NCI-H2171 (cell line): ENCODE data around the gene TXNDC8.
"Not testable (repeated sequence)": the region's sequence is repeated elsewhere in the genome, so short reads cannot be mapped to it uniquely, and the experiment has no call there.

Experiments
- DNase-seq: peaks from one replicate; lab custom pipeline; 2025; lab: John Stamatoyannopoulos, UW

TXNDC8 gene

DNA sequence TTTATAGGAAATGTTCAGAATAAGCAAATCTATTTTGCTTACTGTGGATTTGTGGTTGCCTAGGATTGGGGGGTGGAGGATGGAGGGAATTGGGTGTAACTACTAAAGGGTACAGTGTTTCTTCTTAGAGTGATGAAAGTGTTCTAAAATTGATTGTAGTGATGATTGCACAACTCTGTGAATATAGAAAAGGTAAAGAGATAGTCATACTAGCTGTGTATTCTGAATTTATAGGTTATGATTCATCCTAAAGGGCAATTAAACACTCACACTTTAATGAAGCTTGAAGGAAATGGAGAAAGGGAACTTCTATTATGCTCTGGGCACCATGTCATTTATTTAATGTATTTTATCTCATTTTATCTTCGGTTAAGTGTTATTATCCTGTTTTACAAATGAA lies 9.9 kb downstream of the TXNDC8 start:
- DNase-seq: no peak

DNA sequence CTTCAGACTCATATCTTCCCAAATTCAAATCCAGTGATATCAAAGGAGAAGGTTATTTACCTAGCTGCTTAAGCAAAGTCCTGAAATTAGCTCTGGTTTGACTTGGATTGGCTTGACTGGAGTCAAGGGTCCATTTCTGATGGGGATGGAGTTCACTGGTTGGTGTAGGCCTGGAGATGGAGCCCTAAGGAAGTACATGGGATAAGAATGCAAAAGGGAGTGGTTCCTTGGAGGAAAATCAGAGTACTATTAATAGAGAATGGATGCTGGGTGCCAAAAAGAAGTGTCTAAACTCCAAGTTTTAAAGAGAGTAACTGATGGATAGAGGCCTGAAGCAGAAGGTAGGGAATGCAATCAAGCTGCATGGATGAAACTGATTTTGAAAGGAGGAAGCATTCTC lies 13.8 kb downstream of the TXNDC8 start:
- no peak for DNase-seq

DNA sequence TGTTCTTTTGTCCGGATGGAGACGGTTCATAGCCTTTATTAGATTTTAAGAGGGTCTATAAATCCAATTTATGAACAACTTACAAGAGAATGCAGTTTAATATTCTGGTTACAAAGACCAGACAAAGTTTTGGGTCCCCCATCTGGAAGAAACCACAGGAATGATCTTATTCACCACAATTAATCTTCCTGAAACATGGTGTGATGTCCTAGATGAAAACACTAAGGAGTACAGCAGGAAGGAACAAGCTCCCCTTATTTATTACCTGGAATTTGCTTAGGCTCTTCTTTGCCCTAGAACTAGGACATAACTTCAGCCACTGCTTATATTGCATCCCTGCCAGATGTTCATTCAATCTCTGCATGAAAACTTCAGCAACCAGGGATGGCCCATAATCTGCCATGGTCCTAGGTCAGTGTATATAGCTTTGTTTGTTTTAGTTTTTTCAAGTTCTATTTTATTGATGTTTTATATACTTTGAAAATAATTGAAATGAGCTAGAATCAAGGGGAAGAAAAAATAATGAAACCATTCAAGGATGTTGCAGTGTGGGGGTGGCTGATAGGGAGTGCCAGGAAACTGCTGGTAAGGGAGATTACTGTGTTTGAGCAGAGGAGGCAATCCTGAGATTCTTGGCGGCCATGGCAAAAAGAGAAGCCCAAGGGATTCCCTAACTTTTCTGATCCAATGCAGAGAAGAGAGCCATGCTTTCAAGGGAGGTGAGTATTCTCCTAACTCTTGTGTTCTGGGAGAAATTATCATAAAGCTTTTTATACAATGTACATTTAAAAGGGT lies 16.8 kb downstream of the TXNDC8 start:
- no peak for DNase-seq

DNA sequence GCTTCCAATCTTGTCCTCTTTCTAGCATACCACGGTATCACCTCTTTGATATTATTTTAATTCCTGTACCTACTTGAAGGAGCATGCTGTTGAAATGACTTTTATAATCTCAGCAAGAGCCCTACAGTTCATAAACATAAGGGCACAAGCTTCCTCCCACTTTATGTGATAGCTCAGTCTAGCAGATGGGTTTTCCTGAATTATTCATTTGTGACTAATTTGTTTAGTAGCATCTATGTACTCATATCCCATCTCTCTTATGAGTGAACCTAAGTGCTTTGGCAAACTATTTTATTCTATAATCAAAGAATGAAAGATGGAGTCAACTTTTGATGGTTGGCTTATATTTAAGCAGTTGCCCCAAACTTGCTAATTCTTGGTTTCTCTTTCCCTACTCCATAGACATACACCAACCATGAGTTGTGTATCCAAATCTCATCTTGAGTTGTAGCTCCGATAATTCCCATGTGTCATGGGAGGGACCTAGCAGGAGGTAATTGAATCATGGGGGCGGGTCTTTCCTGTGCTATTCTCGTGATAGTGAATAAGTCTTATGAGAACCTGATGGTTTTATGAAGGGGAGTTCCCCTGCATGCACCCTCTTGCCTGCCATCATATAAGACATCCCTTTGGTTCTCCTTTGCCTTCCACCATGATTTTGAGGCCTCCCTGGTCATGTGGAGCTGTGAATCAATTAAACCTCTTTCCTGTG lies 17.7 kb downstream of the TXNDC8 start:
- DNase-seq: no peak

DNA sequence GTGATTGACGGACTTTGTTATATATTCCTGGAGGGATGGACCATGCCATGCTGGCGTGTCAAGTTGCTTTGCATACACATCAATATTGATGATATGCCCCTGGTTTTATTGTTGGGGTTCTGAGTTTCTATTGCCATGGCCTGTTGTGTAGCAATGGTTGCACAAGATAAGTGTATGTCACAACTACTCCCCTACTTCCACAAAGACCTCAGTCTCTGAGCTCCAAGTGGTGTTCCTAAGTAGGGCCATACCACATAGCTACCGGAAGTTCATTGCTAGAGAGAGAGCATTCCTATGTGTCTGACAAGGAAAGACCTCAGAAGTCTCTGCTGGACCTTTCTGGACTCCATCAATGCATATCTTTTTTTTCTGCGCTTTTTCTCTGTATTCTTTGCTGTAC lies 19.8 kb downstream of the TXNDC8 start:
- no peak for DNase-seq

DNA sequence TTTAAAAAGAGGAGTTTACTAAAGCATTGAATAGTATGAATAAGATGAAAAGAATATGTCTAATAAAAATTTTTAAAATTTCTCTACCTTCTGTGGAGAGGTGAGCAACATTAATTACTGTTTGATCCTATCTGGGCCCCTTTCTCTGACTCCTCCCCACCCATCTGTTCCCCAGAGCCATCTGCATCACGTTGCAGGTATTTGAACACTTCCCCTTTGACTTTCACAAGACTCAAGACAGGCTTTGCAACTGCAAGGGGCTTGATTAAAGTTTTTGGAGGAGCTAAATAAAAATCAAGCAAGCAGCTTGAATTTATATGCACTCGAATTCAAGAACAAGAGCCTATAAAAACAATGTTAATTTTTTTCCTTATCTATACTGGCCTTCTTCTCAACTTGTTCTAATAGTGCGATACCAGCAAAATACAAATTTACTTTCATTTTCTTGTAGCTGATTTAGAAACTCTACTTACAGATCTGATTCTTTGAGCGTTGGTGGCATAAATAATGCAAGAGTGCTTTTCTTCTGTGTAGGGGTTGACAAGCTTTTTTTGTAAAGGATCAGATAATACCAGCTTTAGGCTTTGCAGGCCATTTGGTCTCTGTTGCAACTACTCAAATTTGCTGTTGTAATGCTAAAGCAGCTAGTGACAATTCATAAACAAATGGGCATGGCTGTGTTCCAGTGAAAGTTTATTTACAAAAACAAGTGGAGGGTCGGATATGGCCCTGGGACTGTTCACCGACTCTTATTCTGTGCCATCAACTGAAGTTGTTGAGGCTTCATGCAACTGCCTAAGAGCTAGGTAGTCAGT lies 21.2 kb downstream of the TXNDC8 start:
- DNase-seq: peak; percentile 54

DNA sequence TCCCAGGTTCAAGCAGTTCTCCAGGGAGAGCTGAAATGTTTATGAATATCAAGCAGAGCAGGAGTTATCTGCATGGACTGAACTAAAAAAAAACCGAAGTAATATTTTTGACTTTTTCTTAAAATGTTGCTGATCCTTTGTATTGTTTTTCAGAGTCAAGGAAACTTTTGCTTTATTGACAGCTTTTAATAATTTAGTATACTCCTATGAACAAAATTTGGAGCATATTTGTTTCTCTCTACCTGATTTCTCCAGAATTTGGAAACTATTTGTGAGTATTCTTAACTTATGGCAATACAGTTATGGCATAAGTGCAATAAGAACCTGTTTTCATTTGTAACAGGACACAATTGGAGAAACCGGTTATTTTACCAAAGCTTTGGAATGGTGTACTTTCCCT lies 25.7 kb downstream of the TXNDC8 start:
- not testable (repeated sequence) for DNase-seq

DNA sequence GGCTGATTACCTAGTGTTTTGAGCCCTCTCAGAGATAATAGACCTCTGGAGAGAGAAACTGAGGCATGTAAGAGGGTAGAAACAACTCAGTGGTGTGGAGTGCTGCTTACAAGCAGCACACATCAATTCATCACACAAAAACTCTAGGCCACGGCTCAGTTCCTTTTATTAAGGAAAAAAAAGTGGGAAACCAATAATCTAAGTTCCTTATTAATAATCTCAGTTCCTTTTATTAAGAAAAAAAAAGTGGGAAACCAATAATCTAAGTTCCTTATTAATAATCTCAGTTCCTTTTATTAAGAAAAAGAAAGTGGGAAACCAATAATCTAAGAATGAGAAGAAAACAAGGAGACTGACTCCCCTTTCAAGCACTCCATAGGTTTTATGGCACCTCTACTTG lies 28.0 kb downstream of the TXNDC8 start:
- no peak for DNase-seq

DNA sequence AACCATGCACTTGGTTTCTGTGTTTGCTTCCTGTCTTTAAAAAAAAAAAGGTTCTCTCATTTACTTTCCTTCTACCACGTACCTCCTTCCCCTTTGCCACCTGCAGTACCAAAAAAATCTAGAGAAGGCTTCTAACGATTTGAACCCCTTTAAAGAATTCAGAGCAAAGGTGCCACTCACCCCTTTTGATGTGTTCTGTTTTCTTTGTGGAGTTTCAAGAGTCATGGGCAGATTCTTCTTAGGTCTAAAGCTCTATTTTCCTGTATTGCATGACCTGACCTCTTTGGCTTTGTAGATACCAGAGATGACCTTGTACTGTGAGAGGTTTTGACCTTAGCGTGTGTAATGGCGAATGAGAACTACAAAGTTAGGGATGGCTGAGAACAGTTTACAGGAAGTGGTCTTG lies 29.0 kb downstream of the TXNDC8 start:
- DNase-seq: no peak

DNA sequence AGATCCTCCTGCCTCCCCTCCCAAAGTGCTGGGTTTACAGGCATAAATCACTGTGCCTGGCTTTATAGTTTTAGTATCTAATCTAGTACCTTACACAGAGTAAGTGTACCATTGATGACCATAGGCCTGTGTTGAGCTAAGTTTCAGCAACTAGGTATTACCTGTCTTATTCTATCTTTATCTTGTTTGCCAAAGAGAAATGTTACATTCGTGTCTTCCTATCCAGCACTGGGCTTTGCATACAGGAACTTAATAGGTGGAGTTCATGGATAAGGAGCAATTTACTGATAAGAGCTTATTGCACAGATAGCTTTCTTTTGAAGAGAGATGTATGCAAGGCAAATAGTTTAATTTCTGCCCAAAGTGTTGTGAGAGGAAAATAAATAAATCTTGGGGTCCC lies 30.5 kb downstream of the TXNDC8 start:
- DNase-seq: no peak

DNA sequence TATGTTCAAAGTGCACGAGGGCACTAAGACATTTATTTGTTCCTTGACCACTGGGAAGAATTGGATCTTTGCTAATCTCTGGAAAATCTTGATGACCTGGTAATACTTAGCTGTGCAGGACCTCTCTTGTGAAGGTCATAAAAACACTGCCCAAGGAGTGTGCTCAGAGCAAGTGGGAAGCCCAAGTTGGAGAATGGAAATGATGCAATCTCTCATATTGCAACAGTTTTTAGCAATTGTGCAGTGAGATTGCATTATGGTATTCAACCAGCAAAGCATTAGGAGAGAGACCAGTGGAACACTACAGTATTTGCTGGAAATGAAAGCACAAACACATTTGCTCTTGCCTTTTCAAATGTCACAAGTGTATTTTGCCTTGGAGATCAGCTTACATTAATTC lies 34.5 kb downstream of the TXNDC8 start:
- no peak for DNase-seq

DNA sequence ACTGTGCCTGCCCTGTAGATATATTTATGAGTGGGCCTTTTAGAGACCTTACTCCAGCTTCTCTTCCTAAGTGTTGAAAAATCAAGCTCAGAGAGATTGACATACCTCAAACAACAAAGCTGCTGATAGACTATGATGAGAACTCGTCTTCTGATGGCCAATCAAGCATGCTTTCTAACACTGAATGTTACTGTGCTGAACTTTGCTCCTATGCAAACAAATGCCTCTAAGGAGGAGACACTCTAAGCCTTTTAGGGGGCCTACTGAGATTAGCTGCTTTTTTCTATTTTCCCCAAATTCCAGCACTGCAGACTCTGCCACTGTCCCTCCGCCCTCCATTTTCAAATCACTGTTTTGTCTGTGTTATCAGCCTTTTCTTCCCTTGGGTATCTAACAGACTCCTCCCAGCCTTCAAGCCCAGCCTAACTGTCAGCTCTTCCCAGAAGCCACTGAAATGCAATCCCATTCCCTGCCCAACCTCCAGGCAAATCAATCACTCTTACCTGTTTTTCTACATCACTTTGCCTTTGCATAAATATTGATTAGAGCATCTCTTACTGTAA lies 39.5 kb downstream of the TXNDC8 start:
- DNase-seq: no peak

DNA sequence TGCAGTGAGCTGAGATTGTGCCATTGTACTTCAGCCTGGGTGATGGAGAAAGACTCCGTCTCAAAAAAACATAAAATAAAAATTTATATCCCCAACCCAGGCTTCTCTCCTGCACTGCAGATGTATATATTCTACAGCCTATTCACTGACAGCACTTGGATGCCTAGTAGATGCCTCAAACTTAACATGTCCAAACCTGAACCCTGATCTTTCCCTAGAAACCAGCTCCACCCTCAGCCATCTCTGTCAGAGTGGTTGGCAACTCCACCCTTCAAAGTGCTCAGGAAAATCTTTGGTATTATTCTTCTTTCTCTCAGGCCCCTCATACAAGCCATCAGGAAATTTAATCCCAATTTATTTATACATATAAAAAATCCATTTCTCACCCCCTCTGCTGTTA lies 44.4 kb downstream of the TXNDC8 start:
- no peak for DNase-seq

DNA sequence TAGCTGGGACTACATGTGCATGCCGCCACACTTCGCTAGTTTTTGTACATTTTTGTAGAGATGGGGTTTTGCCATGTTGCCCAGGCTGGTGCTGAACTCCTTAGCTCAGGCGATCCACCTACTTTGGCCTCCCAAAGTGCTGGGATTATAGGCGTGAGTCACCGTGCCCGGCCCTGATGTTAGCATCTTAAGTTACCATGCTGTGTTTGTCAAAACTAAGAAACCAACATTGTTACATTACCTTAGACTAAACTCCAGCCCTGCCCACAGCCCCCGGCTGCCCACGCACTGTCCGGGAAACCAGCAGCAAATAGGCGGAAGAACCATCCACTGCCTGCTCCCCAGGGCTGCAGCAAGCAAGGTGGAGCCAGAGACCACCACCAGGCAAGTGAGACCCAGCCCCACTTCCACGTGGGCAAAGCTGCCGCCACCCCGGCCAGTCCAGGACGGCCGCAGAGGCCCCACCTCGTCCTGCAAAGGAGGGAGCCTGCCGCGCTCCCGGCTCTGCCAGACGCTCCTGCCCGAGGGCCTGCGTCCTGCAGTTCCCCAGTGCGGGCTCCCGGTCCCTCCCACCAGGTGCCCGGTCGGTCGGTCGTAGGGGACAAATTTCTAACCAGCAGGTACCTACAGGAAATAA lies 45.6 kb downstream of the TXNDC8 start:
- DNase-seq: no peak

DNA sequence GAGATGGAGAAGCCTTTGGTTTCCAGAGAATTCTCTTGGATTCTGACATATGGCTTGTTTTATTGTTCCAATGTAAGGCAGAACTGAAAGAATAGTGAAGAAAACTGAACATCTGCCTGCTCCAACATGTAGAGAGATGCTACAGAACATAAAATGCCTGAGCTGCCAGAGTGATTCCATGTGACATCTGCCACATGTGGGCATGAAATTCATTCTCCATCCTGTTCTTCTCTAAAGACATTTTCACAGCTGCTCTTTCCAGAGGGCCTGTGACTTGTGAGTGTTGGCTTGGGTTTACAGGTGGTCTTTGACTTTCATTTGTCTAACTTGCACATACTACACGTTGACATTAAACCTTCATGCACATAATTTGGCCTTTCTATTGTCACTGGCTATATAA lies 47.7 kb downstream of the TXNDC8 start:
- DNase-seq: peak; percentile 24

DNA sequence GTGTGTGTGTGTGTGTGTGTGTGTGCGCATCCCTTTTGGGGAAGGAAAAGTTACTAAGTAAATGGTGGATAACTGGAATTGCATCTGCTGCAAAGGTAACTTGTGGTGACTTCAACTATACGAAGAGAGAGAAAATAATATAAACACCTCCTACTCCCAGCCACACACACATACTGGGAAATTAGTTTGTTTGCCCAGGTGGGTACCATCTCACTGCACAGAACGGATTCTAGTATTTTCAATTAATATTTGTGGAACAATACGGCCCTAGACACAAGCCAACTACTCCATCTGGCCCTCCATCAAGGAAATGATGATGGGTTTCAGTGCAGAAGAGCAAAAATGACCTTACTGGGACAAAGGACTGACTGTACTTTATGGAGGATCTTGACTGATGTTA lies 49.2 kb downstream of the TXNDC8 start:
- no peak for DNase-seq

DNA sequence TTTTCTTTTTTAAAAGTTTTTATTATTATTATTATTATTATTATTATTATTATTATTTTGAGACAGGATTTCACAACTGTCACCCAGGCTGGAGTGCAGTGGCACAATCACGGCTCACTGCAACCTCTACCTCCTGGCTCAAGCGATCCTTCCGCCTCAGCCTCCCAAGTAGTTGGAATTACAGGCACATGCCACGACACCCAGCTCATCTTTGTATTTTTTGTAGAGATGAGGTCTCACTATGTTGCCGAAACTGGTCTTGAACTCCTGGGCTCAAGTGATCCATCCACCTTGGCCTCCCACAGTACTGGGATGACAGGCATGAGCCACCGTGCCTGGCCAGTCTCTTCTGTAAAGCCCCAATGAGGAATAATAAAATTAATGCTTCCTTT lies 50.4 kb downstream of the TXNDC8 start:
- no peak for DNase-seq

DNA sequence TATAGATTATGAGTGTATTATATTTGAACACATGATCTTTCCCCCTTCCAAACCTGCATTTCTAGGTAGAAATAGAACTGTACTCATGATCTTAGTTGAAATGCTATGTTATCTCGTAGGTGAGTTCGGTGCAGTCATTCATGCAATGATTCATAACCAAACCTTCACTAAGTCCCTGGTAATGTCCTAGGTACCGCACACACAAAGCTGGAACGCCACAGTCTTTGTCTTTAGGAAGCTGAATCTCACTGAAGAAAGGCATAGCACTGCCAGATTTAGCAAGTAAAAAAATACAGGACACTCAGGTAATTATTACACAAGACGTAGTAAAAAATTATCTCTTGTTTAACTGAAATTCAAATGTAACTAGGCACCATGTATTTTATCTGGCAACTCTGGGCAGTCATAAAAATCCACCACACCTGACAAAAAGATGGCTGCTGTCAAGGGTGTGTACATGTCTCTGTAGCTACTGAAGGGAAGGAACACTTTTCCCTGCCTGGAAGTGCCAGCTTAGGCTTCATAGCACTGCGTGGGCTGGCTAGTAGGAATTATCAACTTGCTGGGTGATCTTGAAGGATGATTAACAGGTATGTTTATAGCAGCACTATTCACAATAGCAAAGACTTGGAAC lies 53.3 kb downstream of the TXNDC8 start:
- no peak for DNase-seq

DNA sequence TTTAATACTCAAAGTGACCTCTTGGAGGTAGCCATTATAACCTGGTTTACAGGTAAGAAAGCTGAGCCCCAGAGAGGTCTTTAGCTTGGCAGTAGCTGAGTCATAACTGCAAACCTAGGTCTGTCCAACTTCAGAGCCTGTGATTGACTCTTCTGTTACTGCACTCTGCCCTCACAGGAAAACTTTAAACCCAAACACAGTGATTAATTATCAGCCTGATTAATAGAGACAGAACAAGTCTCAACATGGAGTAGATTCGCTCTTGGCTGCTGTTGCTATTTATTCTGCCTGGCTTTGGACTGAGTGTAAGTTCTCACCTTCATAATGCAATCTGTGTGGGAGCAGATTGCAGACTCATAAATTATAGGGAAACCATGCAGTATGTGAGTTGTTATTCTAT lies 53.9 kb downstream of the TXNDC8 start:
- peak; percentile 19 for DNase-seq

DNA sequence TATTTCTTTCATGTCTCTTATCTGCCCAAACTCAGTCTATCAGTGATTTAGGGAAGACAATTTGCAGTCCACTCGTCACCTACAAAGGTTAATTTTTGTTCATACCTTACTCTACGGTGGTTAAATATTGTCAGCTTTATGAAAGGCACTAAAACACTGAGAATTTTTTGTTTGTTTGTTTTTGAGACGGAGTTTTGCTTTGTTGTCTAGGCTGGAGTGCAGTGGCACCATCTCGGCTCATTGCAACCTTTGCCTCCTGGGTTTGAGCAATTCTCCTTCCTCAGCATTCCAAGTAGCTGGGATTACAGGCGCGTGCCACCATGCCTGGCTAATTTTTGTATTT lies 55.0 kb downstream of the TXNDC8 start:
- no peak for DNase-seq

DNA sequence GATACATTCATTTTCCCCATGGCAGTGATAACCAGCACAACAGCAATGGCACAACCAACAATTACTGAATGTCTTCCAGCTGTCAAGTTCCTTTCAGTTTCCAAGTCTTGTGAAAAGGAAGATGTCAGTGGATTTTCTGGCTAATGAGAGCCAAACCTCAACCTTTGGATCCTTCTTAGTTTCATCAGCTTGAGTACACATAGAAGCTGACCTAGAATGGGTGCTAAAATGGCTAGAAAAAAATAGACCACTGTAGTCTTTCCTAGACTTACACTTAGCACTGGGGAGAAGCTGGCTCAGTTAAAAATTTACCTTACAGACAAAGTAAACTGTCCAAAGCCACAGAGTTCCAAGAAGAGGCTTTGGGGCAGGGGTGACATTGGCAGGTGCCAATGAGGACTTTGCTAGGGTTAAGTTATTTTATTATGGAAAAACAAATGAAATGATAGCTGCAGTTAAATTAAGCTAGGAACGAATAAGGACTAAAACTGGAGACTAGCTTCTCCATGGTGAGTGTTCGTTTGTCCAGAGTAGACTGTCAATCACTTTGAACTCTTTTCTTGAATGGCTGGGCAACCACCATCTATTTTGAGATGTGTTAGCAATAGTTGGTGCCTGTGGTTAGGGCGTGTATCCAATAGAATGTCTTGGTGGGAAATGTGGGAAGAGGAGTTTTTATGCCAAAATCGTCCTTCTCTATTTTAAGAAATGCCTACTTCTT lies 55.5 kb downstream of the TXNDC8 start:
- no peak for DNase-seq
